Fibroblast of skin of back (primary cell): ENCODE data around the gene SLC7A11. TPM values are rescaled to one million over a fixed set of nuclear protein-coding genes. Genes with fewer than 3 reads are reported as not detected.

Source experiments
- DNase-seq: peaks from one replicate; pipeline ENCODE4 v3.0.0-alpha.2; 2013
- polyA plus RNA-seq, 2 experiments: library from polyadenylated mRNA; unstranded; fragments of 120-200 nt; gene quantifications; one replicate each; pipeline ENCODE4 v1.2.1, GENCODE V29; 2013; ENCODE audit not compliant: insufficient read length in 2 of 2

The SLC7A11 gene
- 56.2 TPM for polyA plus RNA-seq (2013, experiment 1 of 2; ENCODE audit: insufficient read length)
- 19.5 TPM for polyA plus RNA-seq (2013, experiment 2 of 2; ENCODE audit: insufficient read length)

DNA sequence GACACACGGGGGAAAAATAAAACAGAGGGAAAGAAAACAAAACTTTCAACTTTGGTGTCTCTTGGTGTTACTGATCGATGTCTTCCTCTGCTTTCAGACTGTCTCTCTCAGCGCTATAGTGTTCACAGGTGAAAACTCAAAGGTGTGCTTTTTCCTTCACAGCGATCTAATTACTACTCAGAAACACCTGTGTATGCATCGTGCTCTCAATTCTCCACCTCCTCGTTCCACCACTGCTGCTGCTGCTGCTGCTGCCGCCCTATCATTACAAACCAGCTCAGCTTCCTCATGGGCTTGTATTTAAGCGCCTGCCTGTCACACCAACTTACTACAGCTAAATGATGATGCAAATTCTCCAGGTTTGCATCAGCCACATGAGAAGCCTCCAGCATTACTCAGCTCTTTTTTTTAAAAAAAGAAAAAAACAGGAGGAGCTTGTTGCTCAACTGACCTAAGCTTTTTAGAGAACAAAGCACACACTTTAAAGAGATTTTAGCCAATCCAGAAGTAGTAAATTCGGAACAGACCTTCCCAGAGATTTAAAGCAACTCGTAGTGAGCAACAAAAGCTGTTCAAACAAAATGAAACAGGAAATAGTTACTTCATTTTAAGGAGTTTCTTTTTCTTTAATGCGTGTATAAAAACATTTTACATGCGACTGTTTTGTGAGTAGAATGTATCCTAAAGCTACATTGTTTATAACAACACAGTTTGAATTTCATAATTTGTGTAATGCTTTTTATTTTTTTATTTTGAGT, at the start of gene SLC7A11:
SLC7A11 (minus strand) TSS at position 274 of the 758 bp plus-strand sequence. CDS start 280 bp downstream, outside the sequence.
- peak; percentile 99 for DNase-seq

GRCh38 chr4:138291431-138291830, 49.3 kb upstream of the SLC7A11 start:
- no peak for DNase-seq

- no peak for DNase-seq
These were observed 48.7 kb upstream of the SLC7A11 start for GRCh38 chr4:138290805-138291204.

DNA sequence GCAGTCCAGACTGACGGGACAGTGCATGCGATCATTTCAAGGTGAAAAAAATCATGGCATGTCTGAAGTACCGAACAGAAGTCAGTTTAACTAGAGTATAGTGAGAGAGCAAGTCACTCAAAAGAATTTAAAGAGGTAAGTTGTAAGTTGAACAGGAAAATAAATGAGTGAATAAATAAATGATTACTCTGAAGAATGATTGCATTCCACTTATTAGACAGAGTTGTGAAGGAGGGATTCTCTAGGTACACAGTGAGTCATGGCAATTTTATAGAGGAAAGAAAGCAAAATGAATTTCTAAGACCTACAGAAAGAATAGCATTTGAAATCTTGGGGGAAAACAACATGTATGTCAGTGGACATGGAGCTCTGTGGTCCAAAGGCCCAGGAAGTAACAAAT, 37.1 kb upstream of the SLC7A11 start:
- DNase-seq: no peak

- DNase-seq: no peak
These were observed 35.0 kb upstream of the SLC7A11 start for GRCh38 chr4:138277133-138277532.

GRCh38 chr4:138275963-138276621, 33.9 kb upstream of the SLC7A11 start:
- peak; percentile 91 for DNase-seq

DNA sequence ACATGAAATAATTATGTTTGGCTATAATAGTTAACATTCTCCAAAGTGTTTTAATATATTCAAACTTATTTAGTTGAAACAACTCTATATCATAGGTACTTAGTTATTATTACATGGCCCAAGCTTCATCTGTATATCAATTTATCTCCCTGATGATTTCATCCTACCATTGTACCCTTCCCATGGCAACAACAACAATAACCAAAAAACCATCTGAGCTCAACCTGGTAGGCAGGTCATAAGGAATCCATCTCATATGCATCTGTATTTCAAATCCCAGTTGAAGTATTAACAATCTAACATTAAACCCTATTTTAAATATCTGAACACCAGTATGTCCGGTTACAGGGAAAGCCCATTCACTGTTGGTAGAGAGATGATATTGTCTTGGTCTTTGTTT, 33.1 kb upstream of the SLC7A11 start:
- DNase-seq: no peak

GRCh38 chr4:138269175-138269574, 27.0 kb upstream of the SLC7A11 start:
- peak; percentile 27 for DNase-seq

GRCh38 chr4:138267835-138268234, 25.7 kb upstream of the SLC7A11 start:
- no peak for DNase-seq

GRCh38 chr4:138266948-138267347, 24.8 kb upstream of the SLC7A11 start:
- no peak for DNase-seq

GRCh38 chr4:138263247-138263816, 21.2 kb upstream of the SLC7A11 start:
- DNase-seq: no peak

DNA sequence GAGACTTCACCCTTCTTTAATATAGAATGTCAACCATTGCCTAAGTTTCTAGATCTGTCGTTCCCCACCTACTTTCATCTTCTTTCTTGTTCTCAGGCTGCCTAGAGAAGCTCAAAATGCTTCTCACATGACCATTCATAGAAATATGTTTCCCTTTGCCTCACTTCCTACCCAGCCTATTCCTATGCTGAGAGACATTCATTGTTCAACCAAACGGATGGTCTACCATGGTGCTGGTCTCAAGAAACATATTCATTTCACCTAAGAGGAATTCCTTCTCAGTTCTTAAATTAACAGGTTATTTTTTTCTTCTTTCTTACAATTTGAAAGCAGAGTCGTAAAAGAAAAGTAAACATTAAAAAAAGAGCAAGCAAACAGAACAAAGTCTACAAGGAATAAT, 20.3 kb upstream of the SLC7A11 start:
- DNase-seq: no peak

DNA sequence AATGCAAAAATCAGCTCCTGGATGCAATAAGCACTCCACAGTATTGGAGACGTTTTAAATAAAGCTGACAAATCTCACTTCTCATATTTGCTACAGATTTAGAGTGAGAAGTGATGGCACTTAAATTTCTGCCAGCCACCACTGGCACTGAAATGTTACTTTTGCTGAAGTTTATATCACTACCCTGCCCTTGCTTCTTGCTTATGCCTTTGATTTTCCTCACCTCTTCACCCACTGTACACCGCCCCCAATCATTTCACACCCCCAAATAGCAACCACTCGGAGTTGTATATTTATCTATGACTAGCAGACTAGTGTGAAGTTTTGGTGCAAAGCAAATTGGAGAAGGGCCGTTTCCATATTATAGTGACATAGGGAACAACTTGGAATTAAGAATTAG, 19.9 kb upstream of the SLC7A11 start:
- DNase-seq: no peak

GRCh38 chr4:138259824-138260223, 17.7 kb upstream of the SLC7A11 start:
- DNase-seq: peak; percentile 71

DNA sequence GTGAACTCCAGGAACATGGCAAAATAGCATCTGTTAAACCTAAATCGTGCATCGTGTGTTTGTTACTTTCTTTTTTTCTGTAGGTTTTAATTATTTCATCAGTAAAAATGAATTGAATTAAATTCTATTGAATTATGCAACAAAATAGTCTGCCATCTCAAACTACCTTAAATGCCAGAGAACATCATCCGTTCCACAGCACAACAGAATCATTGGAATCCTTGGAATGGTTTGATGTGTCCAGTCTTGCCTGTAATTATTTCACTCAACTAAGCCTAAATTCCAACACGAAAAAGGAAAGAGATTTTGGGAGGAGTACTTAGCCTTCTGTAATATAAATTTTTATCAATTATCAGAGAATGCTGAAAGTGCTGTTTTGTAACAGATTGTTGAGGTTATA, 17.1 kb upstream of the SLC7A11 start:
- DNase-seq: peak; percentile 24

- no peak for DNase-seq
These were observed 14.5 kb upstream of the SLC7A11 start for GRCh38 chr4:138256608-138257007.

DNA sequence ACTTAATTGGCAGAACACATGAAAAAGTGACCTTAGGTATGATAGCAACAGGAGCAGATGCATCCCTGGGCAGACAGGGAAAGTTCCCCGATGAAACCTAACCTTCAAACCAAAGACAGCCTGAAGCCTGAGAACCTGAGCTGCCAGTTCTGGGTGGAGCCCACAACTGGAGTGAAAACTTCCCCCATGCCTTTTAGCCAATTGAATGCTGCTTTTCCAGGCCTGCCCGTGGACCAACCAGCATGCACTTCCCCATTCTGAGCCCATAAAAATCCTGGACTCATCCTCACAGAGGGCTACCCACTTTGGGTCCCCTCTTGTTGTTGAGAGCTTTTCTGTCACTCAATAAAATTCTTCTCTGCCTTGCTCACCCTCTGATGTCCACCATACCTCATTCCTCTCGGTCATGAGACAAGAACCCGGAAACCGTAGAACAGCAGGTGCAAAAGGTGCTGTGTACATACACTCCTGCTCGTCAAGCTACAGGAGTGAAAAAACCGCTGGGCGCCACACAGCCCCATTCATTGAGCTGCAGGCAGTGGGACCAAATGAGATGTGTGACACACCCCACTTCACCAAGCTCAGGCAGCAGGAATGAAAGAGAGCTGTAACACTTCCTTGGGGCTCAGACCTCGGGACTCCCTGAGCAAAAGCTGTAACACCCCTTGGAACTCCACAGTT, 13.9 kb upstream of the SLC7A11 start:
- DNase-seq: no peak

DNA sequence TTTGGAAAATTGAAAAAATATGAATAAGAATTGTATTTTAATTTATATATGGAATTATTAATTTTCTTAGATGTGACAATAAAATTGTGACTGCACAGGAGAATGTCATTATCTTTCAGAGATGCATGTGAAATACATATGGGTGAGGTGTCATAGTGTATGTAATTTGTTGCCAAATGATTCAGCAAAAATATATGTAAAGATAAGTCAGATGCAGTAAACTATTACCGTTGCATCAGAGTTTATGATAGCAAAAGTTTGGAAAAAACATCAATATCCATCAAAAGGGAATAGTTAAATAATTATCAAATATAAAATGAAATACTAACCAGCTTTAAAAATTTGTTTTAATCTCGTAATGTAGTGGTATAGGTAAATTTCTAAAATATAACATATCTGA, 10.4 kb upstream of the SLC7A11 start:
- DNase-seq: no peak

DNA sequence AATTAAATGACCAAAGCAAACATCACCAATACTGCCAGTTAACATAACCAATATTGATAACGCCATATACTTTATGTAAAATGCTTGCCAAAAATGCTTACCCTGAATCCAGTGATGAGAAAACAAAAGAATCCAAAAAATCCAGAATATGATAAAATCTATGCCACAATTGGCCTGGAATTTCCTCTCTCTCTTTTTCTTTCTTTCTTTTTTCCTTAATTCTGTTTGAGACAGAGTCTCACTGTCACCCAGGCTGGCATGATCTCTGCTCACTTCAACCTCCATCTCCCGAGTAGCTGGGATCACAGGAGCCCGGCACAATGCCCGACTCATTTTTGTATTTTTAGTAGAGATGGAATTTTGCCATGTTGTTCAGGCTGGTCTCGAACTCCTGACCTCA, 9.8 kb upstream of the SLC7A11 start:
- DNase-seq: peak; percentile 55

DNA sequence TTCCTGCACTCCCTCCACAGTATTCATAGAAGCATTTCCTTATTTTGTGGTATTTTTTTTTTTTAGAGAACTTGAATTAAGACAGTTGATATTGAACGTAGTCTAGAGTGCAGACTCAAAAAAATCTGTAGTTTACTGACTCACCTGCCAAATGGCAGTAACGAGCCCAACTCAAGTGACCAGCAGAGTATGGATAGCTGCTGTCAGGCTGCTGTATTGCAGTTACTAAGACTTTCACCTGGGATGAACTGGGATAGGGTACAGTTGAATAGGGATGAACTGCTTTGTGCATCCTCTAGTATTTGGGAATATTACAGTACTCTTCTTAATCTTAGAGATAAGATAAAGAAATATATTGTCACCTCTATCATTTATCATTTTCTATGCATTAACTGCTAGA, 7.0 kb upstream of the SLC7A11 start:
- no peak for DNase-seq

- DNase-seq: no peak
These were observed 5.9 kb upstream of the SLC7A11 start for GRCh38 chr4:138248058-138248457.

DNA sequence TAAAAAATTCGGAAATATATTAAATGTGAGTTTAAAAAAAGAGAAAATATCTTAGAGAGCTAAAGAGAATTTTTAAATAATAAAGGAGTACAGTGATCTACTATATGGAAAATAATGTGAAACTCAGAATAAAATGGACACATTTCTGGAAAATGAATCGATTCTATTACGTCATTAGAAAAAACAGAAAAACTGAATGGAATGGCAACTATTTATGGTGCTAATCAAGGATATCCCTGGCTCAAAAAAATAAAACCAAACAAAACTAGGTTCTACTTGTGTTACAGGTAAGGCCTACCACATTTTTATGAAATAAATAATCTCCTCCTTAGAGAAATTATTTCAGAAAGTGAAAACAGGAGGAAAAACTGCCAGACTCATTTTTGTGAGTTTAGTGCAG, 5.5 kb upstream of the SLC7A11 start:
- DNase-seq: peak; percentile 51

DNA sequence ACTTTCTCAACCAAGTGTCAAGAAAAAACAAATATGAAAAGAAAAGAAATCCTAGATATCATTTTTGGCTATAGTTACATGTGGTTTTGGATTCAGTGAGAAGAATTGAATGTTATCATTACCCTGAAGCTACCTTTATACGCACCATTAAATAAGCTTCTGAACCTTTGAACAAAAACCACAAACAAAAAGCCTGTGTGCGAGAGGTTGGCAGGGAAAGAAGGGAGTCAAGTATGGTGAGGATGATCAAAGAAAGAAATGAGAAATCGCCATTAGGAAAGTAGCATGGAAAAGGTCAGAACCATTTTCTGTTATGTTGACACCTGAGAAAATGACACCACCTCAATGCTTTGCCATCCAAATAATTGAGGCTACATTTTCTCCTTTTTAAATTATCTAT, 1.2 kb upstream of the SLC7A11 start:
- DNase-seq: no peak
